Liver (tissue), 9 donors: ENCODE results near the gene KCNQ1. TPM values are rescaled to one million over a fixed set of nuclear protein-coding genes. Genes with fewer than 3 reads are reported as not detected.

Source experiments
- DNase-seq: peaks from one replicate; pipeline ENCODE4 v3.0.0-alpha.2; 2017; ENCODE audit warnings: low spot score
- H3K27ac ChIP-seq, 2 donors: one replicate each; pipeline ENCODE4 v1.7.0; 2013; ENCODE audit warnings: inconsistent platforms in 2 of 2, low read length in 2 of 2, control low read depth in 1 of 2, low read depth in 1 of 2, mild to moderate bottlenecking in 1 of 2
- H3K27me3 ChIP-seq, 4 donors: one replicate each; pipeline versions ENCODE4 v1.6.1 to v1.7.0; 2013; ENCODE audit warnings: low read length in 3 of 4, inconsistent platforms in 1 of 4, mild to moderate bottlenecking in 1 of 4, moderate library complexity in 1 of 4; ENCODE audit not compliant: control insufficient read depth in 4 of 4, insufficient read depth in 4 of 4
- H3K36me3 ChIP-seq, 4 donors: one replicate each; pipeline versions ENCODE4 v1.6.1 to v1.7.0; 2013; ENCODE audit warnings: low read length in 3 of 4, mild to moderate bottlenecking in 3 of 4, low read depth in 1 of 4, moderate library complexity in 1 of 4; ENCODE audit not compliant: control insufficient read depth in 4 of 4, insufficient read depth in 3 of 4
- H3K4me1 ChIP-seq, 4 donors: one replicate each; pipeline versions ENCODE4 v1.6.1 to v1.7.0; 2013; ENCODE audit warnings: low read length in 3 of 4, mild to moderate bottlenecking in 3 of 4, moderate library complexity in 1 of 4; ENCODE audit not compliant: control insufficient read depth in 4 of 4, insufficient read depth in 4 of 4
- H3K4me3 ChIP-seq, 3 donors: one replicate each; pipeline versions ENCODE4 v1.6.1 to v1.7.0; 2013; ENCODE audit warnings: low read length in 3 of 3, control low read depth in 1 of 3, low read depth in 1 of 3, mild to moderate bottlenecking in 1 of 3
- H3K9ac ChIP-seq, 2 donors: one replicate each; pipeline ENCODE4 v1.7.0; 2013; ENCODE audit warnings: low read length in 2 of 2, mild to moderate bottlenecking in 2 of 2, moderate library complexity in 2 of 2, control low read depth in 1 of 2, low read depth in 1 of 2
- H3K9me3 ChIP-seq, 4 donors: one replicate each; pipeline versions ENCODE4 v1.6.1 to v1.7.0; 2013; ENCODE audit warnings: low read length in 3 of 4; ENCODE audit not compliant: control insufficient read depth in 4 of 4
- EGR1 ChIP-seq, 2 donors: IDR thresholded peaks; 2 replicates each; pipeline ENCODE4 v1.6.1; 2016 to 2018; ENCODE audit warnings: antibody characterized with exemption in 2 of 2, low read depth in 2 of 2
- FOXA1 ChIP-seq: IDR thresholded peaks from 2 replicates; pipeline ENCODE4 v1.6.1; 2016; ENCODE audit warnings: antibody characterized with exemption
- FOXA2 ChIP-seq: IDR thresholded peaks from 2 replicates; pipeline ENCODE4 v1.6.1; 2016; ENCODE audit warnings: antibody characterized with exemption
- GABPA ChIP-seq, 2 donors: IDR thresholded peaks in 1 of 2; conservative IDR thresholded peaks in 1 of 2; 2 replicates each; pipeline ENCODE4 v1.6.1; 2016; ENCODE audit warnings: antibody characterized with exemption in 2 of 2, mild to moderate bottlenecking in 1 of 2, moderate library complexity in 1 of 2
- HNF4A ChIP-seq, 2 donors: conservative IDR thresholded peaks; 2 replicates each; pipeline ENCODE4 v1.6.1; 2016; ENCODE audit warnings: antibody characterized with exemption in 2 of 2, mild to moderate bottlenecking in 2 of 2
- HNF4G ChIP-seq: IDR thresholded peaks from 2 replicates; pipeline ENCODE4 v1.6.1; 2016; ENCODE audit warnings: antibody characterized with exemption
- JUND ChIP-seq, 2 donors: IDR thresholded peaks; 2 replicates each; pipeline ENCODE4 v1.6.1; 2016; ENCODE audit warnings: antibody characterized with exemption in 2 of 2
- NR2F2 ChIP-seq: IDR thresholded peaks from 2 replicates; pipeline ENCODE4 v1.6.1; 2016; ENCODE audit warnings: antibody characterized with exemption
- RAD21 ChIP-seq, 2 donors: IDR thresholded peaks; 2 replicates each; pipeline ENCODE4 v1.6.1; 2016; ENCODE audit warnings: antibody characterized with exemption in 2 of 2, mild to moderate bottlenecking in 2 of 2
- RXRA ChIP-seq, 2 donors: IDR thresholded peaks; 2 replicates each; pipeline ENCODE4 v1.6.1; 2017 to 2018; ENCODE audit warnings: antibody characterized with exemption in 2 of 2, mild to moderate bottlenecking in 1 of 2
- SP1 ChIP-seq: IDR thresholded peaks from 2 replicates; pipeline ENCODE4 v1.6.1; 2018; ENCODE audit warnings: antibody characterized with exemption, mild to moderate bottlenecking
- TAF1 ChIP-seq: conservative IDR thresholded peaks from 2 replicates; pipeline ENCODE4 v1.6.1; 2016; ENCODE audit warnings: antibody characterized with exemption, mild to moderate bottlenecking
- YY1 ChIP-seq: IDR thresholded peaks from 2 replicates; pipeline ENCODE4 v1.6.1; 2016; ENCODE audit warnings: antibody characterized with exemption, mild to moderate bottlenecking
- WGBS: extraction: QIAGEN DNeasy Blood & Tissue Kit; methylation state at CpG from one replicate; pipeline ENCODE4 v1.1.7; 2013; 5-methylcytosine and 5-hydroxymethylcytosine counted together
- polyA plus RNA-seq, 2 donors: library from polyadenylated mRNA; stranded (reverse) in 1 of 2; unstranded in 1 of 2; fragments of 200-250 nt in 1 of 2; fragments of >200 nt in 1 of 2; fragmentation: Nextera tagmentation in 1 of 2; extraction: Ambion mirVana in 1 of 2; gene quantifications; one replicate each; pipeline versions ENCODE4 v1.2.1 to v1.2.3, GENCODE V29; 2013 to 2015
- total RNA-seq, 2 donors: library from RNA; depleted of rRNA; stranded (reverse); fragments of >200 nt; gene quantifications; one replicate each; pipeline ENCODE4 v1.2.3, GENCODE V29; 2014
- TF ChIP-seq, protein P1 (sequence below): fragments of 150-350 bp; IDR thresholded peaks from 2 replicates; pipeline ENCODE4 v1.5.1; 2017; ENCODE audit warnings: improper control_type of control experiment, low read depth, low read length; ENCODE audit not compliant: missing input control
- TF ChIP-seq, protein P2 (sequence below): IDR thresholded peaks from 2 replicates; pipeline ENCODE4 v1.6.1; 2016; ENCODE audit warnings: antibody characterized with exemption
- TF ChIP-seq, protein P3 (sequence below): IDR thresholded peaks from 2 replicates; pipeline ENCODE4 v1.6.1; 2016; ENCODE audit warnings: antibody characterized with exemption
- TF ChIP-seq, protein P4 (sequence below): IDR thresholded peaks from 2 replicates; pipeline ENCODE4 v1.6.1; 2016; ENCODE audit warnings: antibody characterized with exemption
- TF ChIP-seq, protein P5 (sequence below): IDR thresholded peaks from 2 replicates; pipeline ENCODE4 v1.6.1; 2016; ENCODE audit warnings: antibody characterized with exemption, mild to moderate bottlenecking
- donor health status: healthy.
- donor health status: healthy.
- donor health status: healthy.
- donor health status: healthy.
- donor health status: healthy.

The KCNQ1 gene
- total and polyA plus RNA-seq, 4 donors = 0.31 to 2.2 (median 1.5) TPM

DNA sequence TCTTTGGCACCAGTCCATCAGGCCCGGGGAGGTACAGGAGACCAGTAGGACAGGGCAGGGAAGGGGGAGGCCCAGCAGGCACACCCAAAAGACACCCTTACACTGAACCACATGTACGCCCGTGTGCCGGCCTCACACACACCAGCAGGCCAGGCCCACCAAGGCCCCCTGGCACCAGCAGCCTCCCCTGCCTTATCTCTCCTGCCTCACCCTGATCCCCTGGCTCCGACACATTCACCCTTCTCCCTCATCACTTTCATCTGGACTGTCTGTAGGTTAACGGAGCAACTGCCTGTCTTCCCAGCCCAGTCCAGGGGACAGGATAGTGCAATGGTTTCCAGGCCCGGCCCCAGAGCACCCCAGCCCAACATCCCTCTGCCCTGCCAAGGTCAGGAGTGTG lies 435.8 kb downstream of the KCNQ1 start:
- no peaks in the 10 kb centered on the region for H3K36me3 ChIP-seq
- H3K27ac ChIP-seq = no peak overlapping the region
- no peak for DNase-seq
- H3K4me1 ChIP-seq = peaks cover 0 to 8% (median 6%) of the 10 kb centered on the region in 4 donors
- H3K9me3 ChIP-seq = peaks cover 0 to 3% (median 0%) of the 10 kb centered on the region in 4 donors
- WGBS = 87% methylated on average over 7 of the region's 7 CpGs
- no peak overlapping the region for H3K4me3 ChIP-seq
- no peaks in the 10 kb centered on the region for H3K27me3 ChIP-seq
- H3K9ac ChIP-seq = no peak overlapping the region
- no peak for TF ChIP-seq HNF4G
- no peak for TF ChIP-seq EGR1 (IDR thresholded peaks at IDR 0.05; ENCODE audit: low read depth in 2 of 2)
- no peak for TF ChIP-seq FOXA1
- TF ChIP-seq RXRA (IDR thresholded peaks at IDR 0.05) = no peak
- TF ChIP-seq HNF4A (conservative IDR thresholded peaks at IDR 0.05) = no peak

DNA sequence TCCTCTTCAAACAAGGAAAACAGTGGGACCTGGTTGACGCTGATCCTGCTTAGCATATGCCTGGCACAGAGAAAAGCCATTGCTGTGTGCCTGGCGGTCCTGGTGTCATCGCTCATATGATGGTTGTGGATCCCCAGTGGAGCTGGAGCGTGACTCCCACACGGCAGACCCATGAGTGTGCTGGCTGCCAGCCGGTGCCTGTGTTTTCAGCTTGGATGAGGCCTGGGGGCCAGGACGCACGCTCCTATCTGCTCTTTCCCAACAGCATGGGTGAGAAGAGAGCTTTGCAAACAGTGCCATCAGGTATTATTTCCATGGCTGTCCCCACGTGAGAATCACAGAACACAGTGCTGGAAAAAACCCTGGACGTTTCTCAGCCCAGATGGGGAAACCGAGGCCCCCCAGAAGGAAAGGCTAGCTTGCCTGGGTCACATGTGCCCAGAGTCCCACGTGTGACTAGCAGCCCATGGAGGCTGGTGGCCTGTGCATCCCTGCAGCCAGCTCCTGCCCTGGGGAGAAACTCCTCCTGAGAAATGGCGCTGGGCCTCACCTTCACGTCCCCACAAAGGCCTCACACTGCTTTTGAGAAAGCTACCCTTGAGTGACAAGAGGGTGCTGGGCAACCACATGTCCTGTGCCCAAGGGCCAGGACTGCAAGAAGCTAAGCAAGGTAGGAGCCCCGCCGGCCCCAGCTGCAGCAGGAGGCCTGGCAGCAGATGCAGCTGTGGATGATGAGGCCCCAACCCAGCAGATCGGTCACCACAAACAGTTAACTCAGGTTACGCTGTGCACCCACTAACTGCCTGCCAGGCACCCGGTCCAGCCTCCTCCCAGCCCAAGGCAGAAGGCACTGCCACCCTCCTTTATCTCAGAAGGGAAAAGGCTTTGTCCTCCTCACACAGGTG lies 436.5 kb downstream of the KCNQ1 start:
- Histone ChIP-seq H3K9me3 (peaks cover 0 to 3% (median 0%) of the 10 kb centered on the region in 4 donors), H3K4me3 (no peak overlapping the region), H3K4me1 (peaks cover 0 to 8% (median 6%) of the 10 kb centered on the region in 4 donors), H3K9ac (no peak overlapping the region), H3K27me3 (no peaks in the 10 kb centered on the region), H3K27ac (no peak overlapping the region), H3K36me3 (no peaks in the 10 kb centered on the region)
- TF ChIP-seq FOXA1 (no peak), RXRA (IDR thresholded peaks at IDR 0.05) (no peak), HNF4A (conservative IDR thresholded peaks at IDR 0.05) (no peak), HNF4G (no peak), JUND (IDR thresholded peaks at IDR 0.05) (no peak), EGR1 (IDR thresholded peaks at IDR 0.05; ENCODE audit: low read depth in 2 of 2) (no peak), TAF1 (no peak), GABPA (IDR thresholded peaks at IDR 0.05 in 1 of 2, conservative IDR thresholded peaks at IDR 0.05 in 1 of 2) (no peak), YY1 (no peak), SP1 (no peak), NR2F2 (no peak), FOXA2 (no peak), RAD21 (IDR thresholded peaks at IDR 0.05) (no peak)
- TF ChIP-seq, protein P1, sequence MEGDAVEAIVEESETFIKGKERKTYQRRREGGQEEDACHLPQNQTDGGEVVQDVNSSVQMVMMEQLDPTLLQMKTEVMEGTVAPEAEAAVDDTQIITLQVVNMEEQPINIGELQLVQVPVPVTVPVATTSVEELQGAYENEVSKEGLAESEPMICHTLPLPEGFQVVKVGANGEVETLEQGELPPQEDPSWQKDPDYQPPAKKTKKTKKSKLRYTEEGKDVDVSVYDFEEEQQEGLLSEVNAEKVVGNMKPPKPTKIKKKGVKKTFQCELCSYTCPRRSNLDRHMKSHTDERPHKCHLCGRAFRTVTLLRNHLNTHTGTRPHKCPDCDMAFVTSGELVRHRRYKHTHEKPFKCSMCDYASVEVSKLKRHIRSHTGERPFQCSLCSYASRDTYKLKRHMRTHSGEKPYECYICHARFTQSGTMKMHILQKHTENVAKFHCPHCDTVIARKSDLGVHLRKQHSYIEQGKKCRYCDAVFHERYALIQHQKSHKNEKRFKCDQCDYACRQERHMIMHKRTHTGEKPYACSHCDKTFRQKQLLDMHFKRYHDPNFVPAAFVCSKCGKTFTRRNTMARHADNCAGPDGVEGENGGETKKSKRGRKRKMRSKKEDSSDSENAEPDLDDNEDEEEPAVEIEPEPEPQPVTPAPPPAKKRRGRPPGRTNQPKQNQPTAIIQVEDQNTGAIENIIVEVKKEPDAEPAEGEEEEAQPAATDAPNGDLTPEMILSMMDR = no peak
- TF ChIP-seq, protein P2, sequence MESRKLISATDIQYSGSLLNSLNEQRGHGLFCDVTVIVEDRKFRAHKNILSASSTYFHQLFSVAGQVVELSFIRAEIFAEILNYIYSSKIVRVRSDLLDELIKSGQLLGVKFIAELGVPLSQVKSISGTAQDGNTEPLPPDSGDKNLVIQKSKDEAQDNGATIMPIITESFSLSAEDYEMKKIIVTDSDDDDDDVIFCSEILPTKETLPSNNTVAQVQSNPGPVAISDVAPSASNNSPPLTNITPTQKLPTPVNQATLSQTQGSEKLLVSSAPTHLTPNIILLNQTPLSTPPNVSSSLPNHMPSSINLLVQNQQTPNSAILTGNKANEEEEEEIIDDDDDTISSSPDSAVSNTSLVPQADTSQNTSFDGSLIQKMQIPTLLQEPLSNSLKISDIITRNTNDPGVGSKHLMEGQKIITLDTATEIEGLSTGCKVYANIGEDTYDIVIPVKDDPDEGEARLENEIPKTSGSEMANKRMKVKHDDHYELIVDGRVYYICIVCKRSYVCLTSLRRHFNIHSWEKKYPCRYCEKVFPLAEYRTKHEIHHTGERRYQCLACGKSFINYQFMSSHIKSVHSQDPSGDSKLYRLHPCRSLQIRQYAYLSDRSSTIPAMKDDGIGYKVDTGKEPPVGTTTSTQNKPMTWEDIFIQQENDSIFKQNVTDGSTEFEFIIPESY = no peak
- TF ChIP-seq, protein P3, sequence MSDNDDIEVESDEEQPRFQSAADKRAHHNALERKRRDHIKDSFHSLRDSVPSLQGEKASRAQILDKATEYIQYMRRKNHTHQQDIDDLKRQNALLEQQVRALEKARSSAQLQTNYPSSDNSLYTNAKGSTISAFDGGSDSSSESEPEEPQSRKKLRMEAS = no peak
- TF ChIP-seq, protein P4, sequence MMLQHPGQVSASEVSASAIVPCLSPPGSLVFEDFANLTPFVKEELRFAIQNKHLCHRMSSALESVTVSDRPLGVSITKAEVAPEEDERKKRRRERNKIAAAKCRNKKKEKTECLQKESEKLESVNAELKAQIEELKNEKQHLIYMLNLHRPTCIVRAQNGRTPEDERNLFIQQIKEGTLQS = no peak
- TF ChIP-seq, protein P5, sequence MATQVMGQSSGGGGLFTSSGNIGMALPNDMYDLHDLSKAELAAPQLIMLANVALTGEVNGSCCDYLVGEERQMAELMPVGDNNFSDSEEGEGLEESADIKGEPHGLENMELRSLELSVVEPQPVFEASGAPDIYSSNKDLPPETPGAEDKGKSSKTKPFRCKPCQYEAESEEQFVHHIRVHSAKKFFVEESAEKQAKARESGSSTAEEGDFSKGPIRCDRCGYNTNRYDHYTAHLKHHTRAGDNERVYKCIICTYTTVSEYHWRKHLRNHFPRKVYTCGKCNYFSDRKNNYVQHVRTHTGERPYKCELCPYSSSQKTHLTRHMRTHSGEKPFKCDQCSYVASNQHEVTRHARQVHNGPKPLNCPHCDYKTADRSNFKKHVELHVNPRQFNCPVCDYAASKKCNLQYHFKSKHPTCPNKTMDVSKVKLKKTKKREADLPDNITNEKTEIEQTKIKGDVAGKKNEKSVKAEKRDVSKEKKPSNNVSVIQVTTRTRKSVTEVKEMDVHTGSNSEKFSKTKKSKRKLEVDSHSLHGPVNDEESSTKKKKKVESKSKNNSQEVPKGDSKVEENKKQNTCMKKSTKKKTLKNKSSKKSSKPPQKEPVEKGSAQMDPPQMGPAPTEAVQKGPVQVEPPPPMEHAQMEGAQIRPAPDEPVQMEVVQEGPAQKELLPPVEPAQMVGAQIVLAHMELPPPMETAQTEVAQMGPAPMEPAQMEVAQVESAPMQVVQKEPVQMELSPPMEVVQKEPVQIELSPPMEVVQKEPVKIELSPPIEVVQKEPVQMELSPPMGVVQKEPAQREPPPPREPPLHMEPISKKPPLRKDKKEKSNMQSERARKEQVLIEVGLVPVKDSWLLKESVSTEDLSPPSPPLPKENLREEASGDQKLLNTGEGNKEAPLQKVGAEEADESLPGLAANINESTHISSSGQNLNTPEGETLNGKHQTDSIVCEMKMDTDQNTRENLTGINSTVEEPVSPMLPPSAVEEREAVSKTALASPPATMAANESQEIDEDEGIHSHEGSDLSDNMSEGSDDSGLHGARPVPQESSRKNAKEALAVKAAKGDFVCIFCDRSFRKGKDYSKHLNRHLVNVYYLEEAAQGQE = no peak
- 91% methylated on average over 19 of the region's 19 CpGs for WGBS
- no peak for DNase-seq
